ENCODE measurements around the gene DPEP1.
A peak's percentile ranks its signal among the peaks of the same experiment; 100 is the strongest.
"Not testable (repeated sequence)": the region's sequence is repeated elsewhere in the genome, so short reads cannot be mapped to it uniquely, and the experiment has no call there.

DPEP1 gene

GRCh38 chr16:89577055-89577759 is 36.2 kb upstream of the DPEP1 start:
- DNase-seq (ENCODE audit: low spot score): no peak

GRCh38 chr16:89579351-89579750 is 34.1 kb upstream of the DPEP1 start:
- no peak for DNase-seq (ENCODE audit: low spot score)

- no peak for DNase-seq (ENCODE audit: low spot score)
Observed at GRCh38 chr16:89581045-89581695, 32.3 kb upstream of the DPEP1 start.

GRCh38 chr16:89581861-89582563 is 31.4 kb upstream of the DPEP1 start:
- no peak for DNase-seq (ENCODE audit: low spot score)

GRCh38 chr16:89582614-89583196 is 30.7 kb upstream of the DPEP1 start:
- no peak for DNase-seq (ENCODE audit: low spot score)

GRCh38 chr16:89583197-89583894 is 30.1 kb upstream of the DPEP1 start:
- no peak for DNase-seq (ENCODE audit: low spot score)

- no peak for DNase-seq (ENCODE audit: low spot score)
Observed at GRCh38 chr16:89583895-89584644, 29.4 kb upstream of the DPEP1 start.

- DNase-seq (ENCODE audit: low spot score): no peak
Observed at GRCh38 chr16:89584768-89585549, 28.5 kb upstream of the DPEP1 start.

- no peak for DNase-seq (ENCODE audit: low spot score)
Observed at GRCh38 chr16:89586218-89586617, 27.2 kb upstream of the DPEP1 start.

GRCh38 chr16:89586853-89587252 is 26.6 kb upstream of the DPEP1 start:
- DNase-seq (ENCODE audit: low spot score): no peak

- not testable (repeated sequence) for DNase-seq (ENCODE audit: low spot score)
Observed at GRCh38 chr16:89587676-89588075, 25.8 kb upstream of the DPEP1 start.

GRCh38 chr16:89588413-89589109 is 24.9 kb upstream of the DPEP1 start:
- no peak for DNase-seq (ENCODE audit: low spot score)

- DNase-seq (ENCODE audit: low spot score): no peak
Observed at GRCh38 chr16:89589241-89589926, 24.1 kb upstream of the DPEP1 start.

- DNase-seq (ENCODE audit: low spot score): peak; percentile 71
Observed at GRCh38 chr16:89593841-89594240, 19.6 kb upstream of the DPEP1 start.

- no peak for DNase-seq (ENCODE audit: low spot score)
Observed at GRCh38 chr16:89595330-89596060, 17.9 kb upstream of the DPEP1 start.

- no peak for DNase-seq (ENCODE audit: low spot score)
Observed at GRCh38 chr16:89596061-89596689, 17.3 kb upstream of the DPEP1 start.

GRCh38 chr16:89596957-89597649 is 16.3 kb upstream of the DPEP1 start:
- DNase-seq (ENCODE audit: low spot score): no peak

- no peak for DNase-seq (ENCODE audit: low spot score)
Observed at GRCh38 chr16:89598199-89598598, 15.2 kb upstream of the DPEP1 start.

Measured in CD4-positive, alpha-beta T cell treated with Interleukin-15 for 4 hours (primary cell).